ENCODE measurements around the gene USP12. TPM values are rescaled to one million over a fixed set of nuclear protein-coding genes. Genes with fewer than 3 reads are reported as not detected.
"Not testable (repeated sequence)": the region's sequence is repeated elsewhere in the genome, so short reads cannot be mapped to it uniquely, and the experiment has no call there.

USP12 gene
- total RNA-seq, 1 donor from 2014 or later = 32.1 TPM

GRCh38 chr13:27076421-27076820, 95.2 kb downstream of the USP12 start:
- no peak for DNase-seq

DNA sequence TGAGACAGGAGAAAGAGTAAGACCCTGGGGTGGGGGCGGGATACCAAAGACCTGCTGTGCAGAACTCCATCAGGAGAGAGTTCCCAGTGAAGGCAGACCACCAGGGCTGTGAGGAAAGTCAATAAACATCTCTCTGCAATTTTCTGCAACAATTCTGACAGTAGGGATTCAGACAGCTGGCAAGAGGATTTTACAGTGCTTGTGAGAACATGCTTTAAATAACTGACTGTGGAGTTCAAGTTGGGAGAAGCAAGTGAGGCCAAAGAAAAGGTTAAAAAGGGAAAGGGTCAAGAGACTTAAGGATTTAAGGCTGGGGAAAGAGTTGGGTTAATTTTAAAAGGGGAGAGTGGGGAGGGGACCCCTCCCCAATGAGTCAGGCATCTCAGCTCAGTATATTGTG, 98.4 kb downstream of the USP12 start:
- no peak for DNase-seq

DNA sequence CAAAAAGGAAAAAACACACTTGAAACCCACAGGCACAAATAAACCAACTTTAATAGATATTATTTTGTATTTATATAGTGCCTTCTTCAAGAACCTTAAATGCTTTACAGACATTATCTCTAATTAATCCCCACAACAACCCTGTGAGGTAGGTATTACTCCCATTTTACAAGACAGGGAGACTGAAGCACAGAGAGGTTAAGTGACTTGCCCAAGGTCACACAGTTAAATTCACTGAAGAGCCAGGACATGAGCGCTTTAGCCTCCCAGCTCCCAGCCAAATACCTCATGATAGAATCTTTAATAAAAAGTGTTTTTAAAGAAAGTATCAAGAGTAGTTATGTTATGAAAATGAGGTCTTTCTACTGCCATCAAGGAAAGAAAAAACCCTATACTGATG, 105.5 kb downstream of the USP12 start:
- DNase-seq = not testable (repeated sequence)

GRCh38 chr13:27065582-27065981, 106.0 kb downstream of the USP12 start:
- no peak for DNase-seq

GRCh38 chr13:27064252-27064995, 107.2 kb downstream of the USP12 start:
- DNase-seq = no peak

DNA sequence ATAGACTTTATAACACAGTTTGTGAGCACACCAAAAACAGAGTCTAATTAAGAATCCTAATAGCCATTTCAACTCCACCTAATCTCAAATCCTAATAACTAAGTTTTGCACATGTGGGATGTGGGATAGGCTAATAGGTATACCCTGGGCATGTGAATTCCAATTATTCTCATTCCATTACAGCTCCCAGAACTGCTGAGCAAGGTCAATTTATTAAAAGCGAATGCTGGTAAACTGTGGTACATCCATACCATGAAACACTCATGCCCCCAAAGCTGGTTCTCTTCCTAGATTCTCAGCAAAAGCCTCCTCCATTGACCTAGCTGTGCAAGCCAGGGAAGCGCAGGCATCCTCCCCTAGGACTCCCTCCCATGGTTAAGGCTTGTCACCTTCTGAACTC, 113.8 kb downstream of the USP12 start:
- no peak for DNase-seq

DNA sequence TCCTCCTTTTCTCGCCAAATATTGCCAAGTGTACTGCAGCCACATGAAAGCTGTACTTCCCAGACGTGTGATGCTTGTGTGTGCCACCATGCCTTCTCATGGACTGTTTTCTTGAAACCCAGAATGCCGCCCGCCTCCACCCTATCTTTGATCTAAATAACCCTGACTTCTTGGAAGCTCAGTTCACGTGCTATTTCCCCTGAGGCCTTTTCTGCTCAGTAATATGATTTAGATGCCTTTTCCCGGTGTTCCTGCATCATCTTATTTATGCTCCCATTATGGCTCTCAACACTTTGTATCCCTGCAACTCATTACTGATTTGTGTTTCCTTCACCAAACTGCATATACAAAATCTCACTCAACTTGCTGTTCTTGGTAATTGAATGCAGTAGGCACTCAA, 116.1 kb downstream of the USP12 start:
- DNase-seq = no peak

DNA sequence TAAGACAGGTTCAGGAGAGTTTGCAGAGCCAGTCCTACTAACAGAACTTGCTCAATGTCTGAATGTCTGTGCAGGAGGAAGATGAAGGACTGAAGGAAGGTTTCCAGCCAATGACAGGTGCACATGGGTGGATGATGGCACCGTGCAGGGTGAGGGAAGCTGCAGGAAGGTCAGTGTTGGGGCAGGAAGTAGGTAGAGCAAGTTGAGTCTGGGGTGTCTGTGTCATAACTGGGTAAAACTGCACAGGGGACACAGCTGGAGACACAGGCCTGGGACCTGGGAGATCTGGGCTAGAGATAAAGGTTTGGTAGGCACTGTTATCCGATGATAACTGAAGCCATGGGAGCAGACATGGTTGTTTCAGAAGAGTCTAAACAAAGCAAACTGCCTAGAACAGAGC, 116.9 kb downstream of the USP12 start:
- no peak for DNase-seq

DNA sequence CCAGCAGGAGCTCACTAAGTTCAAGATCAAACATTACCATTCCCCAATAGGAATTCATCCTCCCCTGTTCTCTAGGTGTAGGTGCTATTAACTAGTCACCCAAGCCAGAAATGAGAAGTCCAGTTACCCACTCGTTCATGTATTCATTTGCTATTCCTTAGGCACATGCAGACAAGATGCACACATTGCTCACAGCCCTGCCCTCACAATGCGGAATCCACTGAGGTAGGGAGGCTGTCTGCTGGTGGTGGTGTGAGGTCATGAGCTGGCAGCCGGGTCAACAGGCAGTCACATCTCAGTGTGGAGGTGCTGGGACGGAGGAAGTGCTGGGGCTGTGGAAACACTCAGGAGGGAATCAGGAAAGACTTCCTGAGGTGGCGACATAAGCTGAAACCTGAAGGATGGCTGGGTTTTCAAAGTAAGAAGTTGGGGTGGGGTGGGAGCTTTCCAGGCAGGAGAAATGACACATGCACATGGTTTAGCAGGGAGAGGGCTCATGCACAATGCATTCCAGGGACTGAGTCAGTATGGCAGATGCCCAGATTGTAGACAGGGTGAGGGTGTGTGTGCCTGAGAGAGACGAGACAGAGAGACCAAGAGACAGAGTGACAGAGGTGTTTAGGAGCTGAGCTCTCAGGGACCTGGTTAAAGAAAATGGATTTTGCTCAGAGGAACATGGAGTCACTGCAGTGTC, 117.6 kb downstream of the USP12 start:
- no peak for DNase-seq

GRCh38 chr13:27053210-27053884, 118.3 kb downstream of the USP12 start:
- DNase-seq = no peak

DNA sequence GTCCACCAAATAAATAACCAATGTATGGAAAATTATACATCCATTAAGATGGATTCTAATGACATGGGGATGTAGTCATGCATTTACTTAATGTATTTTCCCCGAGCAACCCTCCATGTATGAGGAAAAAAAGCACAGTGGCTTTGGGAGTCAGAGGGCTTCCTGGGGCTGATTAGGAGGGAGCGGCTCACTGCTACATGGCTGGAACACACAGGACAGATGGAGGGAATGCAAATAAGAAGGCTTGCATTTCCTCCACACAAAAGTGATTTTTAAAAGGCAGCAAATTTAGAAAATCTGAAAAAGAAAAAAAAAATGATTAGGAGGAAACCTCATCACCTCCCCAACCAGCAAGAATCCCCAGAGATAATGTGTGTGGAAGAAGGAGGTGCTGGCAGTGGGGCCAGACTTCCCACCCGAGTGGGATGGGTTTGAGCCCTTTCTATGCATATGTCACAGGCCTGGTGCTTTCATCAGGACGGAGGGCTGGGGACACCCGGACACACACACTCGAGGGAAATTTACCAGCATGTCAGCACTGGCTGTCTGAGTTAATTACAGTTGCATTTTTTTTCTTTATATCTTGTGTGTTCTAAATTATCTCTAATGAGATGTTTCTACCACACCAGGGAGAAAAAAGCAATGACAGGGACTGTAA, 118.9 kb downstream of the USP12 start:
- DNase-seq = no peak

- DNase-seq = peak; percentile 61
These were observed 124.5 kb downstream of the USP12 start for GRCh38 chr13:27047081-27047480.

DNA sequence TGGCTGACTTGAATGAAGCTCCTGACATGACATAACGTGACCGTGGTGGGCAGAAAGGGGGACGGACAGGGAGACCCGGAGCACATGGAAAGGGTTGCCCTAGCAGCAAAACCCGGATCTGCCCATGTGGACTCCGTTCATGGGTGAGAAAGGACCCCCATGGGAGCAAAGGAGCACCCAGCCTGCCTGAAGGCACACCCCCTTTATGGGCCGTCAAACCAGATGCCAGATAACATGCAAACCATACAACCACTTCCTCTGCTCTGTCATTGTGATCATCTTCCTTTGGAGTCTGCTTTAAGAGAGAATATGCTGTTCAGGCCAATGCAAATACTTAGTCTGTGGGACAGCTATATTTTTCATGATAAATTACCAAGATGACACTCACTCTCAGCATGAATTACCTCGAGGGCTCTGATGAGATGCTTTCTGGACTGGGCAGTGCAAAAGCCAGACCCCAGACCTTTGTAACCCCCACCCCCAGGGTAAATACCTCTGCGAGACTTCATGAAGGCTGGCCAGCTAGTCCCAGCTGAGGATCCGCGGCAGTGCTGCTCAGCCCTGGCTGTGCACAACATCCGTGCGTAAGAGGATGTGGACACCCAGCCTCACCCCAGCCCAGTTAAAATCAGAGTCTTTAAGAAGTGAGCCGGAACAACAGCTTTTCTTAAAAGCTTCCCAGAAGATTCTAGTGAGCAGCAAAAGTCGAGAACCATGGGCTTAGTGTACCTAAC, 126.6 kb downstream of the USP12 start:
- DNase-seq = no peak

- DNase-seq = peak; percentile 82
These were observed 128.6 kb downstream of the USP12 start for GRCh38 chr13:27043013-27043412.

- no peak for DNase-seq
These were observed 130.3 kb downstream of the USP12 start for GRCh38 chr13:27041341-27041740.

DNA sequence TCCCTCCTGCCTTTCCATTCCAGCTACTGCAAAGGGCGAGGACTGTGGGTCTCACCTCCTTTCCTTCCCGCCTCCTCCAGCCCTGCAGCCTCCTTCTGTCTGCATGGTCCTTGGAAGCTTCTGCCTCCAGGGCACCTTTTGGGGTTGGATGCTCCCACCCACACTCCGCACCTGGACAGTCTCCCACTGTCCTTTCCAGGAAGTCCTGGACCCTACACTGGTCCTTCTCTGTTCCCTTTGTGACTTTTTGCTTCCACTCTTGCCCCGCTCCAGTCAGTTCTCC, 130.8 kb downstream of the USP12 start:
- DNase-seq = no peak

DNA sequence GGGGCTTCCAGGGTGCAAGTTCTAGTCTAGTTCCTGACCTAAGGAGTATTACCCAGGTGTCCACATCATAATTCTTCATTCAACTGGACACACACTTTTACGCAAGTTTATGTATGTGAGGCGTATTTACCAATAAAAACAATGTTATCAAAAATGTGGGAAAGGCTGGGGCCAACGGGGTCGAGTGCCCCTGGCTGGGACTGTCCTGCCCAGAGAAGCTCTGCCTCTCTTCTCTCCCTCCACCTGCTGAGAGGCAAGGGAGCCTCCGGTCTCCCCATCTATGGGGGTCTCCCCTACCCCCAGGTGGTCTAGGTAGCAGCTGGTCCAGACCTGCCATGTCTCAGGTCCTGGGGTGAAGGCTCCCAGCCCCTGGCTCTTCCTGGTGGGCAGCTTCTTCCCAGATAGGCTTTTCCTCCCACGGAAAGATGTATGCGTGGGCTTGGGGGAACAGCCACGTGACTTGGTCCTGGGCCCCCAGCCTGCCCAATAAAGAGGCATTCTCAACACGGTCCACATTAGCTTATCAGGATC, 132.4 kb downstream of the USP12 start:
- DNase-seq = no peak

DNA sequence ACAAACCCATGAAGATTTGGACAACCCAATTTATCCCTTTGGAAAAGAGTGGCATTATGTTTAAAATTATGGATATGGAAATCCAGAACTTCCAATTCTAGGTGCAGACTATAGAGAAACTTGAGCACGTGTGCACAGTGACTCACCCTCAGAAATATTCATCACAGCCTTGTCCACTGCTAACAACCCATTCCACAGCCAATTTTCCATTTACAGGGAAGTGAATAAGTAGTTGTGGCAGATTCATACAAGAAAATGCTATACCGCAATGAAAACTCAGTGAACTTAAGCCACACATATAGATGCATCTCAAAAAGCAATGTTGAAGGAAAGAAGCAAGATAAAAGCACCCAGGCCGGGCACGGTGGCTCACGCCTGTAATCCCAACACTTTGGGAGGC, 133.3 kb downstream of the USP12 start:
- DNase-seq = no peak

DNA sequence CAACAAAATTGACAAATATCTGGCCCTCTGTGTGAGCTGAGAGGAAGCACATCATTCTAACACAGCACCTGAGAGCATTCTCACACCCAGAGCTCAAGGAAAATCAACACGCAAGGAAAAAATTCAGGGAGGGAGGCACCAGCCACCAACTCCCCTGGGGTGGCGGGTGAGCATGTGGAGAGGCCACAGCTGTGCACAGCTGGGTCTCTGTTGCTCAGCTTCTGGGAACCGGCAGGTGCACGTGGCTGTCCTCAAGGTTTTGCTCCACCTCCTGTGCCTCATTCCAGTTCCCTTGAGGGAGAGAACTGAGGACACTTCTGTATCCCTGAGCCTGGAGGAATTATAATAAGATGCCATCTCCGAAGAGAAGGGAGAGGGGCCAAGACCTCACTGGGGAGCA, 134.0 kb downstream of the USP12 start:
- DNase-seq = peak; percentile 64

DNA sequence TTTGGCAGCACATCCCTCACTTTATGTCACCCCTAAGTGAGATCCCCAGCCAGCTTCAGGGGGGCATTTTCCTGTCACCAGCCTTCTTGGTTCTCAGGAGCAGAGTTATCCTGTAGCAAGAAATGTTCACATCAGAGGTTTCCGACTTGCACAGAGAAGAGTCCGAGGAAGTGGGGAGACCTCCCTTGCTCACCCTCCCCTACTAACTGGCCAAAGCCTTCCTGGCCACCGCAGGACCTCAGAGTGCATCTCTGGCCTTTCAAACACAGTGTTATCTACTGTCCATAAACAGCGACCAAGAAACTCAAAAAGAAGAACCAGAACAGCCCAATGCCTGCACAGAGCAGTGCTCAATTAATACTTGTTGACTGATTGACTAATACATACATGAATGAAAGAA, 134.4 kb downstream of the USP12 start:
- DNase-seq = no peak

- no peak for DNase-seq
These were observed 135.2 kb downstream of the USP12 start for GRCh38 chr13:27036236-27036981.

- no peak for DNase-seq
These were observed 135.7 kb downstream of the USP12 start for GRCh38 chr13:27035892-27036235.

Data from tongue (tissue), 2 donors.